ENCODE results near the gene SCCPDH.

SCCPDH gene

GRCh38 chr1:246753670-246754535 lies 29.7 kb downstream of the SCCPDH start:
- DNase-seq = peak; percentile 15 to 67

- no peak for DNase-seq
These were observed 31.2 kb downstream of the SCCPDH start for GRCh38 chr1:246755419-246755818.

GRCh38 chr1:246760422-246761347 lies 36.5 kb downstream of the SCCPDH start:
- no peak for DNase-seq

- DNase-seq = no peak
These were observed 37.2 kb downstream of the SCCPDH start for GRCh38 chr1:246761396-246761795.

GRCh38 chr1:246765521-246765920 lies 41.3 kb downstream of the SCCPDH start:
- DNase-seq = no peak

- no peak for DNase-seq
These were observed 44.3 kb downstream of the SCCPDH start for GRCh38 chr1:246768403-246769020.

GRCh38 chr1:246769306-246769705 lies 45.1 kb downstream of the SCCPDH start:
- no peak for DNase-seq

- no peak for DNase-seq
These were observed 47.2 kb downstream of the SCCPDH start for GRCh38 chr1:246771366-246771765.

- no peak for DNase-seq
These were observed 48.5 kb downstream of the SCCPDH start for GRCh38 chr1:246772686-246773085.

GRCh38 chr1:246773213-246773641 lies 49.0 kb downstream of the SCCPDH start:
- DNase-seq = no peak

GRCh38 chr1:246775531-246776385 lies 51.5 kb downstream of the SCCPDH start:
- DNase-seq = no peak

- DNase-seq = no peak
These were observed 52.7 kb downstream of the SCCPDH start for GRCh38 chr1:246776923-246777322.

GRCh38 chr1:246778663-246779062 lies 54.5 kb downstream of the SCCPDH start:
- DNase-seq = no peak

GRCh38 chr1:246779561-246780175 lies 55.5 kb downstream of the SCCPDH start:
- no peak for DNase-seq

- DNase-seq = no peak
These were observed 56.1 kb downstream of the SCCPDH start for GRCh38 chr1:246780264-246780663.

- DNase-seq = no peak
These were observed 57.0 kb downstream of the SCCPDH start for GRCh38 chr1:246781212-246781611.

GRCh38 chr1:246782120-246782900 lies 58.1 kb downstream of the SCCPDH start:
- peak in 1 of 2 donors; percentile 94 for DNase-seq

- DNase-seq = peak in 1 of 2 donors; percentile 96
These were observed 60.6 kb downstream of the SCCPDH start for GRCh38 chr1:246784621-246785493.

- DNase-seq = no peak
These were observed 61.4 kb downstream of the SCCPDH start for GRCh38 chr1:246785494-246786111.
